ENCODE measurements around the gene ABCA13. TPM values are rescaled to one million over a fixed set of nuclear protein-coding genes. Genes with fewer than 3 reads are reported as not detected.

ABCA13 gene
- total and polyA plus RNA-seq, 2 donors (not counting 3 experiments of a cell fraction or from before 2014, with no cell fraction given) = 0.01 to 0.11 TPM

DNA sequence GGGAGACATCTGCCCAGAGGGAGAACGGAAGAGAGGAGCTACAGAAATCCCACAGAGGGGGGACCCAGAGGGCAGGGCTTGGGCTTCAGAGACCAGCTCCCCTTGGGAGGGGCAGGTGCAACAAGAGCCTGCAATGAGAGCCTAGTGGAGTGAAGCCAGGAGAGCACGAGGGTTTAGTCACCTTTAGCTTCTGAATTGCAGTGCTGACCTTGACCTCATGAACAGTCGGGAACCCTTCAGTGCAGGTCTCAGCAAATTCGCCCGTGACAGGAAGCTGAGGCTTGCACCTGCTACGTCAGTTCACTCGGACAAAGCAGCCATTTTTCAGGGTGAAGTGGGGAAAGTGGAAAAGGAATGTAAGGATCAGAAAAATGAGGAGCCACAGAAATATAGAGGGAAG lies 446.2 kb downstream of the ABCA13 start:
- Histone ChIP-seq H3K9me3 (replicated peaks; ENCODE audit: control insufficient read depth, insufficient read depth, low read length) (no peaks in the 10 kb centered on the region), H3K9ac (replicated peaks; ENCODE audit: extremely low read depth, insufficient read depth, low read length) (no peak overlapping the region), H3K4me2 (ENCODE audit: insufficient read depth, low read length) (no peak overlapping the region), H3K4me3 (replicated peaks in 1 of 3; ENCODE audit: insufficient read depth in 1 of 3, low read depth in 1 of 3, low read length in 3 of 3) (no peak overlapping the region), H2AFZ (ENCODE audit: low read depth, low read length) (no peak overlapping the region), H3K9me1 (replicated peaks; ENCODE audit: control insufficient read depth, extremely low read depth, insufficient read depth, low read length) (no peaks in the 10 kb centered on the region), H3K27ac (ENCODE audit: insufficient read depth, low read depth, low read length) (no peak overlapping the region), H3K79me2 (ENCODE audit: control insufficient read depth, insufficient read depth, low read length) (no peaks in the 10 kb centered on the region), H3K27me3 (ENCODE audit: control insufficient read depth in 2 of 2, insufficient read depth in 2 of 2, low read length in 2 of 2) (no peaks in the 10 kb centered on the region), H3K36me3 (ENCODE audit: control insufficient read depth in 2 of 2, extremely low read depth in 1 of 2, insufficient read depth in 2 of 2, low read length in 2 of 2) (no peaks in the 10 kb centered on the region), H4K20me1 (replicated peaks; ENCODE audit: control insufficient read depth, extremely low read depth, insufficient read depth, low read length) (no peaks in the 10 kb centered on the region), H3K4me1 (ENCODE audit: control insufficient read depth, extremely low read depth, insufficient read depth, low read length) (no peaks in the 10 kb centered on the region)
- intact Hi-C loops (cut with micrococcal nuclease) = no loop called here
- ChIA-PET POLR2A (no interaction called here), CTCF (no interaction called here)
- dilution Hi-C loops (cut with MboI; ENCODE audit: extremely low pct_ligation_motif_present, low sequenced_read_pairs) = no loop called here
- no TSS peak for BruUV-seq (replicated peaks)
- TF ChIP-seq, protein P1, sequence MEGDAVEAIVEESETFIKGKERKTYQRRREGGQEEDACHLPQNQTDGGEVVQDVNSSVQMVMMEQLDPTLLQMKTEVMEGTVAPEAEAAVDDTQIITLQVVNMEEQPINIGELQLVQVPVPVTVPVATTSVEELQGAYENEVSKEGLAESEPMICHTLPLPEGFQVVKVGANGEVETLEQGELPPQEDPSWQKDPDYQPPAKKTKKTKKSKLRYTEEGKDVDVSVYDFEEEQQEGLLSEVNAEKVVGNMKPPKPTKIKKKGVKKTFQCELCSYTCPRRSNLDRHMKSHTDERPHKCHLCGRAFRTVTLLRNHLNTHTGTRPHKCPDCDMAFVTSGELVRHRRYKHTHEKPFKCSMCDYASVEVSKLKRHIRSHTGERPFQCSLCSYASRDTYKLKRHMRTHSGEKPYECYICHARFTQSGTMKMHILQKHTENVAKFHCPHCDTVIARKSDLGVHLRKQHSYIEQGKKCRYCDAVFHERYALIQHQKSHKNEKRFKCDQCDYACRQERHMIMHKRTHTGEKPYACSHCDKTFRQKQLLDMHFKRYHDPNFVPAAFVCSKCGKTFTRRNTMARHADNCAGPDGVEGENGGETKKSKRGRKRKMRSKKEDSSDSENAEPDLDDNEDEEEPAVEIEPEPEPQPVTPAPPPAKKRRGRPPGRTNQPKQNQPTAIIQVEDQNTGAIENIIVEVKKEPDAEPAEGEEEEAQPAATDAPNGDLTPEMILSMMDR (IDR thresholded peaks at IDR 0.05; ENCODE audit: extremely low read depth in 1 of 2, insufficient read depth in 1 of 2, low read depth in 1 of 2, low read length in 2 of 2) = no peak
- TF ChIP-seq FOS (IDR thresholded peaks at IDR 0.05; ENCODE audit: borderline replicate concordance, insufficient read depth, low read length) = no peak
- no peak for TF ChIP-seq GATA2 (IDR thresholded peaks at IDR 0.05; ENCODE audit: insufficient read depth, insufficient read length, low read depth, low read length)
- TF ChIP-seq POLR2AphosphoS5 (IDR thresholded peaks at IDR 0.05; ENCODE audit: insufficient read depth, low read depth, low read length) = no peak
- no peak for TF ChIP-seq EZH2 (IDR thresholded peaks at IDR 0.05; ENCODE audit: borderline replicate concordance, low read depth, low read length, severe bottlenecking)
- TF ChIP-seq POLR2A (IDR thresholded peaks at IDR 0.05; ENCODE audit: low read depth, low read length) = no peak
- TF ChIP-seq, protein P2, sequence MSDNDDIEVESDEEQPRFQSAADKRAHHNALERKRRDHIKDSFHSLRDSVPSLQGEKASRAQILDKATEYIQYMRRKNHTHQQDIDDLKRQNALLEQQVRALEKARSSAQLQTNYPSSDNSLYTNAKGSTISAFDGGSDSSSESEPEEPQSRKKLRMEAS (IDR thresholded peaks at IDR 0.05; ENCODE audit: insufficient read depth, insufficient read length) = no peak
- no peak for TF ChIP-seq JUN (IDR thresholded peaks at IDR 0.05; ENCODE audit: borderline replicate concordance, insufficient read depth, insufficient read length, low read depth)
- no peak for TF ChIP-seq MYC (IDR thresholded peaks at IDR 0.05; ENCODE audit: low read depth, low read length)
- DNase-seq (ENCODE audit: low read depth, low spot score) (no peak), FAIRE-seq (no peak)
